ENCODE measurements around the gene NOL4L. TPM values are rescaled to one million over a fixed set of nuclear protein-coding genes. Genes with fewer than 3 reads are reported as not detected.

The NOL4L gene
- total RNA-seq, 2 donors from 2014 or later: 9.9 to 28.5 TPM

Other genes starting within 250 kb of the NOL4L start
- 100 to 1,000 TPM; 164 to 232 TPM for gene ASXL1, start 227.0 kb downstream of the NOL4L start, total RNA-seq
- under 1 TPM in 1 of 2 donors, not detected in 1; 0.05 TPM for gene C20orf203, start 88.6 kb upstream of the NOL4L start, total RNA-seq
- 10 to 100 TPM; 18.5 to 29.9 TPM for gene COMMD7, start 158.1 kb upstream of the NOL4L start, total RNA-seq
- under 1 TPM; 0.16 to 0.99 TPM for gene DNMT3B, start 177.1 kb upstream of the NOL4L start, total RNA-seq
- gene MAPRE1, start 234.6 kb upstream of the NOL4L start, total RNA-seq: 100 to 1,000 TPM in 1 of 2 donors, 10 to 100 TPM in 1; 77.3 to 141 TPM

All from activated T-helper 17 cell treated with anti-CD3 and anti-CD28 coated beads, Interleukin-2, amount 50 U/mL, for 72 hours (primary cell).